Chondrocyte (in vitro differentiated cells): ENCODE data around the gene GTF3A. TPM values are rescaled to one million over a fixed set of nuclear protein-coding genes. Genes with fewer than 3 reads are reported as not detected.
A peak's percentile ranks its signal among the peaks of the same experiment; 100 is the strongest.

Experiments
- DNase-seq: peaks from one replicate; pipeline ENCODE4 v3.0.0; 2021; ENCODE audit warnings: mixed read lengths, low spot score
- H3K27ac Mint-ChIP-seq: one replicate; pipeline ENCODE4 v1.8.0; 2021; ENCODE audit warnings: mild to moderate bottlenecking, moderate library complexity, mixed read lengths; ENCODE audit not compliant: unreplicated experiment
- H3K27me3 Mint-ChIP-seq: 2 replicates; pipeline ENCODE4 v1.8.0; 2021; ENCODE audit warnings: low read depth, mixed read lengths
- H3K36me3 Mint-ChIP-seq: 2 replicates; pipeline ENCODE4 v1.8.0; 2021; ENCODE audit warnings: low read depth, mixed read lengths
- H3K4me1 Mint-ChIP-seq: 2 replicates; pipeline ENCODE4 v1.8.0; 2021; ENCODE audit warnings: low read depth, mild to moderate bottlenecking, mixed read lengths
- H3K4me3 Mint-ChIP-seq: one replicate; pipeline ENCODE4 v1.8.0; 2021; ENCODE audit warnings: mild to moderate bottlenecking, moderate library complexity, mixed read lengths; ENCODE audit not compliant: unreplicated experiment
- H3K9me3 Mint-ChIP-seq: 2 replicates; pipeline ENCODE4 v1.8.0; 2021; ENCODE audit warnings: low read depth, mixed read lengths
- total RNA-seq: library from RNA; stranded (reverse); gene quantifications from 3 replicates; pipeline ENCODE4 v1.2.1, GENCODE V29; 2021
- TF ChIP-seq, protein P1 (sequence below): fragments of 200-600 bp; sonication (generic); IDR thresholded peaks from 2 replicates; pipeline ENCODE4 v1.5.0; 2021; ENCODE audit warnings: antibody characterized with exemption, mild to moderate bottlenecking, moderate library complexity

The GTF3A gene
- total RNA-seq, 1 donor from 2014 or later: 74.7 TPM

GRCh38 chr13:27472441-27472840, 48.0 kb downstream of the GTF3A start:
- Mint-ChIP-seq H3K27me3 (peaks cover 8% of the 10 kb centered on the region), H3K27ac (no peak overlapping the region), H3K9me3 (no peaks in the 10 kb centered on the region), H3K36me3 (no peaks in the 10 kb centered on the region), H3K4me3 (no peak overlapping the region), H3K4me1 (peaks cover 6% of the 10 kb centered on the region)
- TF ChIP-seq, protein P1, sequence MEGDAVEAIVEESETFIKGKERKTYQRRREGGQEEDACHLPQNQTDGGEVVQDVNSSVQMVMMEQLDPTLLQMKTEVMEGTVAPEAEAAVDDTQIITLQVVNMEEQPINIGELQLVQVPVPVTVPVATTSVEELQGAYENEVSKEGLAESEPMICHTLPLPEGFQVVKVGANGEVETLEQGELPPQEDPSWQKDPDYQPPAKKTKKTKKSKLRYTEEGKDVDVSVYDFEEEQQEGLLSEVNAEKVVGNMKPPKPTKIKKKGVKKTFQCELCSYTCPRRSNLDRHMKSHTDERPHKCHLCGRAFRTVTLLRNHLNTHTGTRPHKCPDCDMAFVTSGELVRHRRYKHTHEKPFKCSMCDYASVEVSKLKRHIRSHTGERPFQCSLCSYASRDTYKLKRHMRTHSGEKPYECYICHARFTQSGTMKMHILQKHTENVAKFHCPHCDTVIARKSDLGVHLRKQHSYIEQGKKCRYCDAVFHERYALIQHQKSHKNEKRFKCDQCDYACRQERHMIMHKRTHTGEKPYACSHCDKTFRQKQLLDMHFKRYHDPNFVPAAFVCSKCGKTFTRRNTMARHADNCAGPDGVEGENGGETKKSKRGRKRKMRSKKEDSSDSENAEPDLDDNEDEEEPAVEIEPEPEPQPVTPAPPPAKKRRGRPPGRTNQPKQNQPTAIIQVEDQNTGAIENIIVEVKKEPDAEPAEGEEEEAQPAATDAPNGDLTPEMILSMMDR: no peak
- no peak for DNase-seq

- peaks cover 7% of the 10 kb centered on the region for H3K4me1 Mint-ChIP-seq
Observed at GRCh38 chr13:27472941-27473340, 48.5 kb downstream of the GTF3A start.

GRCh38 chr13:27474751-27475268, 50.4 kb downstream of the GTF3A start:
- peaks cover 8% of the 10 kb centered on the region for H3K27me3 Mint-ChIP-seq
- no peaks in the 10 kb centered on the region for H3K9me3 Mint-ChIP-seq
- H3K4me1 Mint-ChIP-seq: peaks cover 7% of the 10 kb centered on the region
- no peak overlapping the region for H3K27ac Mint-ChIP-seq
- no peak overlapping the region for H3K4me3 Mint-ChIP-seq
- TF ChIP-seq, protein P1: no peak
- no peak for DNase-seq
- H3K36me3 Mint-ChIP-seq: no peaks in the 10 kb centered on the region

More at GRCh38 chr13:27472941-27473340, 48.5 kb downstream of the GTF3A start:
- H3K9me3 Mint-ChIP-seq: no peaks in the 10 kb centered on the region
- H3K4me3 Mint-ChIP-seq: no peak overlapping the region
- H3K27ac Mint-ChIP-seq: no peak overlapping the region
- no peaks in the 10 kb centered on the region for H3K36me3 Mint-ChIP-seq
- H3K27me3 Mint-ChIP-seq: peaks cover 8% of the 10 kb centered on the region
- TF ChIP-seq, protein P1: no peak
- DNase-seq: no peak

DNA sequence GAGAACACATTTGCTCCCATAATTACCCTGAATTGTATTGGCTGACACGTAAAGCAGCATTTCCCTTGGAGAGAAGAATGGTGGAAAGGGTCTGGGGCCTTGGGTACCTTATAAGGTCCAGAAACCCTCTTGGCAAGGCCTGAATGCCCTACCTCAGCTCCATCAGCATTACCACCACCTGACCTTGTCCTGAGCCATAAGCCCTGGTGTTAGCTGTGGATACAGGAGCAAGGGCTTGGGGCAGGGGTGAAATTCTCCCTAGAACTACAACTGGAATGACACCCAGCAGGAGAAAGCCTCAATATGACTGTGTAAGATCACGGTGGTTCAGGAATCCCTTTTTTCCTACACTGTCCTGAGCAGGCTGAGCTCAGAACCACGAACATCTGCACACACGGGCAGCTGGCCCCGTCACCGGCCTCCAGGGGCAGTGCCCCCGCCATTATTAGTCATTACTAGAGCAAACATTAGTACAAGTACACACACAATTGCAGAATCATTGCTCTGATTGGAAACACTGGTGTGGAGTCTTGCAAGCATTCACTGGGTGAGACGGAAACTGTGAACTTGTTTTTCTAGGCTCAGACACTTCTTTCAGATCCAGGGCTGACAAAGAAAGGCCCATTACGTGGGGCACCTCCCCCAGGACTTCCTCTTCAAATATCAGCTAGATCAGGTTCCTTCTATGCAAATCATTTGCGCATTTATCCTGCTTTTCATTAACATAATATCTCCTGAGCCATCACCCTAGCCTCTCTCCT, 52.7 kb downstream of the GTF3A start:
- H3K27ac Mint-ChIP-seq: peak overlapping the region; percentile 29
- peaks cover 7% of the 10 kb centered on the region for H3K4me1 Mint-ChIP-seq
- TF ChIP-seq, protein P1: no peak
- no peak overlapping the region for H3K4me3 Mint-ChIP-seq
- DNase-seq: no peak
- peaks cover 4% of the 10 kb centered on the region for H3K9me3 Mint-ChIP-seq
- H3K27me3 Mint-ChIP-seq: peaks cover 6% of the 10 kb centered on the region
- no peaks in the 10 kb centered on the region for H3K36me3 Mint-ChIP-seq

GRCh38 chr13:27481766-27482165, 57.3 kb downstream of the GTF3A start:
- TF ChIP-seq, protein P1: peak; percentile 69
- H3K9me3 Mint-ChIP-seq: peaks cover 11% of the 10 kb centered on the region
- no peak overlapping the region for H3K27ac Mint-ChIP-seq
- peaks cover 7% of the 10 kb centered on the region for H3K4me1 Mint-ChIP-seq
- no peaks in the 10 kb centered on the region for H3K36me3 Mint-ChIP-seq
- peaks cover 13% of the 10 kb centered on the region for H3K27me3 Mint-ChIP-seq
- H3K4me3 Mint-ChIP-seq: no peak overlapping the region
- no peak for DNase-seq
